Heart left ventricle (tissue), 16 donors: Measurements from ENCODE around the gene PRKAG2. TPM values are rescaled to one million over a fixed set of nuclear protein-coding genes. Genes with fewer than 3 reads are reported as not detected.
A peak's percentile ranks its signal among the peaks of the same experiment; 100 is the strongest.

Experiments used
- ATAC-seq, 4 donors: fragments of 200-7000 bp; cut with Tn5 transposase; one replicate each; pipeline ENCODE4 v1.9.1; 2020 to 2022; ENCODE audit warnings: moderate library complexity in 4 of 4, mild to moderate bottlenecking in 3 of 4, moderate number of reproducible peaks in 1 of 4
- DNase-seq, 5 donors: peaks; one replicate each; pipeline ENCODE4 v3.0.0-alpha.2; 2020
- H3K27ac ChIP-seq, 12 donors: fragments of 200-600 bp; sonication (generic) in 4 of 12; one replicate each; pipeline versions ENCODE4 v1.5.0 to v1.8.0; 2016 to 2022; ENCODE audit warnings: mild to moderate bottlenecking in 2 of 12
- H3K27me3 ChIP-seq, 9 donors: fragments of 200-600 bp; sonication (generic) in 2 of 9; one replicate each; pipeline versions ENCODE4 v1.5.1 to v1.8.0; 2016 to 2022; ENCODE audit warnings: mild to moderate bottlenecking in 3 of 9
- H3K36me3 ChIP-seq, 9 donors: fragments of 200-600 bp; sonication (generic) in 2 of 9; one replicate each; pipeline versions ENCODE4 v1.5.0 to v1.8.0; 2018 to 2022; ENCODE audit warnings: mild to moderate bottlenecking in 2 of 9
- H3K4me1 ChIP-seq, 12 donors: fragments of 200-600 bp; sonication (generic) in 4 of 12; one replicate each; pipeline versions ENCODE4 v1.5.0 to v1.8.0; 2016 to 2022; ENCODE audit warnings: mild to moderate bottlenecking in 3 of 12
- H3K4me3 ChIP-seq, 12 donors: fragments of 200-600 bp; sonication (generic) in 4 of 12; one replicate each; pipeline versions ENCODE4 v1.5.0 to v1.8.0; 2017 to 2022; ENCODE audit warnings: mild to moderate bottlenecking in 9 of 12, moderate library complexity in 4 of 12
- H3K9me3 ChIP-seq, 12 donors: fragments of 200-600 bp; sonication (generic) in 4 of 12; one replicate each; pipeline versions ENCODE4 v1.5.0 to v1.8.0; 2016 to 2022; ENCODE audit warnings: mild to moderate bottlenecking in 1 of 12
- CTCF ChIP-seq, 12 donors: fragments of 200-600 bp; sonication (generic) in 4 of 12; IDR thresholded peaks; one replicate each; pipeline versions ENCODE4 v1.5.0 to v1.8.0; 2018 to 2022; ENCODE audit warnings: antibody characterized with exemption in 12 of 12, mild to moderate bottlenecking in 5 of 12
- POLR2A ChIP-seq, 2 donors: fragments of 450-650 bp; IDR thresholded peaks; one replicate each; pipeline ENCODE4 v1.6.1; 2017; ENCODE audit warnings: antibody characterized with exemption in 2 of 2, mild to moderate bottlenecking in 2 of 2, moderate library complexity in 2 of 2
- WGBS, 4 donors: extraction: QIAGEN DNeasy Blood & Tissue Kit in 2 of 4; methylation state at CpG; one replicate each; pipeline versions ENCODE4 v1.1.5 to v1.1.7; 2013 to 2018; 5-methylcytosine and 5-hydroxymethylcytosine counted together
- intact Hi-C, 10 donors: fragments of 100-400 bp; cut with DNase I; formaldehyde crosslinking; loops; one replicate each; pipeline versions ENCODE4 v1.11.1 to v1.14.2; 2022
- polyA plus RNA-seq, 2 donors: library from polyadenylated mRNA; stranded (reverse); fragments of 200-250 nt; gene quantifications; one replicate each; pipeline ENCODE4 v1.2.3, GENCODE V29; 2013
- total RNA-seq, 9 donors: library from RNA; depleted of rRNA in 2 of 9; stranded (reverse); fragments of >200 nt in 2 of 9; fragmentation: NEBNext Ultra II Directional in 3 of 9; extraction: Animal tissue kit (Norgen Biotek cat#: 25700) in 3 of 9; gene quantifications; one replicate each; pipeline versions ENCODE4 v1.1.0 to v1.2.4, GENCODE V29; 2016 to 2023
- donor health status: ischemic (EF 13 %, LVEDD 7.1; RV severe dilation, severe dysfunction).
- donor health status: healthy with polysubstance abuse.
- donor health status: DM: no; HTN: yes; CAD: no.
- donor health status: DM: no; HTN: no; CAD: no.
- donor health status: ischemic (EF 25% LVEDD 6.9; RV normal size, moderate dysfunction).
- donor health status: ischemic (EF 25% LVEDD 5.7; RV mildly dilated, moderate dysfunction).
- donor health status: healthy.
- donor health status: DM: yes; HTN: yes; CAD: no.
- donor health status: ischemic (EF 35%, LVEDD 5.7; RV mildly dilated, moderate dysfunction).
- donor health status: nonischemic (EF 11% LVEDD 7.7; RV severe dilation, severe dysfunction).
- donor health status: DM: yes; HTN: yes; CAD: no.
- donor health status: PGD.
- donor health status: ischemic (EF 29% LVEDD 5.4; RV normal size, mild dysfunction).
- donor health status: nonischemic (EF 23%, LVEDD 6.1; RV moderate dilation, normal function).

The PRKAG2 gene
- total and polyA plus RNA-seq, 11 donors = 50.2 to 179 (median 108) TPM

GRCh38 chr7:151710646-151711434 lies 166.1 kb downstream of the PRKAG2 start:
- no peaks in the 10 kb centered on the region for H3K27me3 ChIP-seq
- H3K4me3 ChIP-seq = no peak overlapping the region
- WGBS, 4 donors = 91 to 94% (median 93%) methylated on average over 4 of the region's 4 CpGs
- H3K27ac ChIP-seq = peak overlapping the region in 5 of 12 donors; percentile 29 to 88 (median 50)
- DNase-seq (no peak), ATAC-seq (no peak)
- intact Hi-C loops = no loop called here
- no peaks in the 10 kb centered on the region for H3K36me3 ChIP-seq
- peaks cover 2 to 55% (median 20%) of the 10 kb centered on the region in 12 donors for H3K4me1 ChIP-seq
- no peak for TF ChIP-seq POLR2A (IDR thresholded peaks at IDR 0.05)
- TF ChIP-seq CTCF (IDR thresholded peaks at IDR 0.05) = no peak
- no peaks in the 10 kb centered on the region for H3K9me3 ChIP-seq

GRCh38 chr7:151710121-151710640 lies 166.7 kb downstream of the PRKAG2 start:
- Histone ChIP-seq H3K36me3 (no peaks in the 10 kb centered on the region), H3K9me3 (no peaks in the 10 kb centered on the region), H3K27me3 (no peaks in the 10 kb centered on the region), H3K4me3 (no peak overlapping the region), H3K27ac (peak overlapping the region in 2 of 12 donors; percentile 75 to 88), H3K4me1 (peaks cover 2 to 56% (median 21%) of the 10 kb centered on the region in 12 donors)
- TF ChIP-seq POLR2A (IDR thresholded peaks at IDR 0.05) = no peak
- TF ChIP-seq CTCF (IDR thresholded peaks at IDR 0.05) = no peak
- ATAC-seq (no peak), DNase-seq (no peak)
- WGBS, 4 donors = 92 to 98% (median 93%) methylated on average over 17 to 18 of the region's 18 CpGs
- intact Hi-C loops = no loop called here

GRCh38 chr7:151709141-151710038 lies 167.5 kb downstream of the PRKAG2 start:
- intact Hi-C loops = loop anchor here in 5 of 10 donors (5.0 to 10.0 kb wide), 4 partner anchors 75 to 135 kb away; no protein-coding TSS in a partner anchor
- no peak for TF ChIP-seq CTCF (IDR thresholded peaks at IDR 0.05)
- no peak for TF ChIP-seq POLR2A (IDR thresholded peaks at IDR 0.05)
- no peaks in the 10 kb centered on the region for H3K9me3 ChIP-seq
- H3K4me1 ChIP-seq = peaks cover 2 to 60% (median 26%) of the 10 kb centered on the region in 12 donors
- WGBS, 4 donors = 90 to 94% (median 93%) methylated on average over 14 of the region's 14 CpGs
- H3K36me3 ChIP-seq = no peaks in the 10 kb centered on the region
- DNase-seq (no peak), ATAC-seq (no peak)
- peak overlapping the region in 3 of 12 donors; percentile 6 to 88 (median 17) for H3K27ac ChIP-seq
- no peaks in the 10 kb centered on the region for H3K27me3 ChIP-seq
- H3K4me3 ChIP-seq = no peak overlapping the region
